Smooth muscle cell (in vitro differentiated cells): ENCODE results near the gene EHD1. TPM values are rescaled to one million over a fixed set of nuclear protein-coding genes. Genes with fewer than 3 reads are reported as not detected.

ENCODE experiments used
- DNase-seq: peaks from one replicate; lab custom pipeline; 2025; ENCODE audit not compliant: unreplicated experiment; lab: John Stamatoyannopoulos, UW
- H2AFZ ChIP-seq: fragments of 200-600 bp; sonication (generic); 2 replicates; pipeline ENCODE4 v1.6.0; 2016; ENCODE audit warnings: antibody characterized with exemption, low read depth, mild to moderate bottlenecking
- H3F3A ChIP-seq: fragments of 200-600 bp; sonication (generic); 2 replicates; pipeline ENCODE4 v1.6.0; 2017; ENCODE audit warnings: antibody characterized with exemption, low read depth
- H3K27ac ChIP-seq: fragments of 200-600 bp; sonication (generic); 2 replicates; pipeline ENCODE4 v1.5.1; 2016; ENCODE audit warnings: low read depth, mild to moderate bottlenecking
- H3K27me3 ChIP-seq: fragments of 200-600 bp; sonication (generic); 2 replicates; pipeline ENCODE4 v1.6.1; 2016; ENCODE audit warnings: low read depth, mild to moderate bottlenecking
- H3K36me3 ChIP-seq: fragments of 200-600 bp; sonication (generic); 2 replicates; pipeline ENCODE4 v1.5.1; 2016; ENCODE audit warnings: low read depth
- H3K4me1 ChIP-seq: fragments of 200-600 bp; sonication (generic); 2 replicates; pipeline ENCODE4 v1.5.1; 2016; ENCODE audit warnings: low read depth
- H3K4me2 ChIP-seq: fragments of 200-600 bp; sonication (generic); 2 replicates; pipeline ENCODE4 v1.6.0; 2016; ENCODE audit warnings: mild to moderate bottlenecking
- H3K4me3 ChIP-seq: fragments of 200-600 bp; sonication (generic); 2 replicates; pipeline ENCODE4 v1.5.1; 2016; ENCODE audit warnings: mild to moderate bottlenecking
- H3K79me2 ChIP-seq: fragments of 200-600 bp; sonication (generic); 2 replicates; pipeline ENCODE4 v1.6.0; 2016; ENCODE audit warnings: low read depth, mild to moderate bottlenecking
- H3K9ac ChIP-seq: fragments of 200-600 bp; sonication (generic); 2 replicates; pipeline ENCODE4 v1.6.0; 2016; ENCODE audit warnings: low read depth
- H3K9me3 ChIP-seq: fragments of 200-600 bp; sonication (generic); replicated peaks from 2 replicates; pipeline ENCODE4 v1.5.1; 2016; ENCODE audit warnings: low read depth
- H4K20me1 ChIP-seq: fragments of 200-600 bp; sonication (generic); 2 replicates; pipeline ENCODE4 v1.6.0; 2016; ENCODE audit warnings: low read depth
- CTCF ChIP-seq: fragments of 200-600 bp; sonication (generic); IDR thresholded peaks from 2 replicates; pipeline ENCODE4 v1.5.1; 2017; ENCODE audit warnings: borderline replicate concordance, mild to moderate bottlenecking, antibody characterized with exemption; ENCODE audit not compliant: insufficient read depth, poor library complexity, severe bottlenecking
- WGBS: methylation state at CpG from one replicate; pipeline ENCODE4 v1.1.7; 2016; ENCODE audit warnings: low lambda C conversion rate; 5-methylcytosine and 5-hydroxymethylcytosine counted together
- polyA plus RNA-seq: library from polyadenylated mRNA; unstranded; fragments of >200 nt; fragmentation: Nextera tagmentation; extraction: Ambion mirVana; gene quantifications from 2 replicates; pipeline ENCODE4 v1.2.1, GENCODE V29; 2016
- total RNA-seq: library from RNA; depleted of rRNA; stranded (reverse); fragments of >200 nt; gene quantifications from 2 replicates; pipeline ENCODE4 v1.2.3, GENCODE V29; 2014

Gene EHD1
- total and polyA plus RNA-seq, 2 experiments from 2014 or later: 42.8 to 59.8 TPM

- H4K20me1 ChIP-seq: peaks cover 42% of the 10 kb centered on the region
- no peak overlapping the region for H2AFZ ChIP-seq
- no peaks in the 10 kb centered on the region for H3K9me3 ChIP-seq
- peak overlapping the region; percentile 82 for H3K27ac ChIP-seq
- no peaks in the 10 kb centered on the region for H3K36me3 ChIP-seq
- DNase-seq: no peak
- no peak overlapping the region for H3K4me3 ChIP-seq
- H3K9ac ChIP-seq: no peak overlapping the region
- H3K79me2 ChIP-seq: peaks cover 41% of the 10 kb centered on the region
- no peak overlapping the region for H3K4me2 ChIP-seq
- no peaks in the 10 kb centered on the region for H3K27me3 ChIP-seq
- H3K4me1 ChIP-seq: peaks cover 6% of the 10 kb centered on the region
- H3F3A ChIP-seq: peaks cover 16% of the 10 kb centered on the region
- no peak for TF ChIP-seq CTCF
- 99% methylated on average over 6 of the region's 6 CpGs for WGBS
Observed at GRCh38 chr11:64857485-64857884, 20.9 kb downstream of the EHD1 start.

GRCh38 chr11:64856382-64857227 lies 21.8 kb downstream of the EHD1 start:
- peak; percentile 37 for DNase-seq
- Histone ChIP-seq H3K4me1 (no peaks in the 10 kb centered on the region), H3K36me3 (no peaks in the 10 kb centered on the region), H3K79me2 (peaks cover 32% of the 10 kb centered on the region), H4K20me1 (peaks cover 33% of the 10 kb centered on the region), H3K27me3 (no peaks in the 10 kb centered on the region), H2AFZ (no peak overlapping the region), H3F3A (peaks cover 16% of the 10 kb centered on the region), H3K27ac (peak overlapping the region; percentile 82), H3K9ac (peak overlapping the region; percentile 50), H3K9me3 (no peaks in the 10 kb centered on the region), H3K4me3 (no peak overlapping the region), H3K4me2 (peak overlapping the region; percentile 53)
- no peak for TF ChIP-seq CTCF
- 69% methylated on average over 20 of the region's 20 CpGs for WGBS

- DNase-seq: no peak
- H3K4me2 ChIP-seq: peak overlapping the region; percentile 53
- H4K20me1 ChIP-seq: peaks cover 27% of the 10 kb centered on the region
- no peaks in the 10 kb centered on the region for H3K27me3 ChIP-seq
- H2AFZ ChIP-seq: no peak overlapping the region
- peak overlapping the region; percentile 82 for H3K27ac ChIP-seq
- WGBS: 81% methylated on average over 15 of the region's 22 CpGs
- H3K9ac ChIP-seq: peak overlapping the region; percentile 50
- no peaks in the 10 kb centered on the region for H3K4me1 ChIP-seq
- TF ChIP-seq CTCF: no peak
- no peaks in the 10 kb centered on the region for H3K9me3 ChIP-seq
- H3K79me2 ChIP-seq: peaks cover 26% of the 10 kb centered on the region
- peaks cover 16% of the 10 kb centered on the region for H3F3A ChIP-seq
- no peak overlapping the region for H3K4me3 ChIP-seq
- H3K36me3 ChIP-seq: no peaks in the 10 kb centered on the region
Observed at GRCh38 chr11:64855596-64856304, 22.7 kb downstream of the EHD1 start.
